Stimulated activated CD4-positive, alpha-beta T cell treated with anti-CD3 and anti-CD28 coated beads, Interleukin-1b, Interleukin-23, amount 100 ng/mL, for 1 hour (primary cell): ENCODE data around the gene BIN1.
A peak's percentile ranks its signal among the peaks of the same experiment; 100 is the strongest.

Experiments
- DNase-seq, 2 donors: peaks; one replicate each; pipeline ENCODE4 v3.0.0-alpha.2; 2020; ENCODE audit warnings: low read depth in 2 of 2

The BIN1 gene

GRCh38 chr2:127078028-127078427, 28.9 kb downstream of the BIN1 start:
- DNase-seq, result no peak

GRCh38 chr2:127076924-127077323, 30.0 kb downstream of the BIN1 start:
- no peak for DNase-seq

DNA sequence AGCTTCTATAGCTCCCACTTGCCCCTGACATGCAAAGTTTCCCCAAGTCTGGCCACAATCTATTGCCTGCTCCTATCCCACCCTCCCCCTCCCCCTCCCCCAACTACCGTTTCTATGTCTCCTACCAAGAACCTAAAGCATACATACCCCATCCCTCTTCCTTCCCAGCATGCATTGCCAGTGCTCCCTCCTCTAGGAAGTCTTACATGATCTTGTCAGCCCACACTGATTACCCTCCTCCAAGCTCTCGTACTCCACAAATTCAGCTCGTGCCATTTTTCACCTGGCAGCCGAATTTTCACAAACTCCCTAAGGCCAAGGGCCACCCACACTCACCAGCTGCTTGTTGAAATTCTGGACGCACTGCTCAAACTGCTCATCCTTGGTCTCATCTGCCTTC, 30.7 kb downstream of the BIN1 start:
- no peak for DNase-seq

- DNase-seq, result no peak
Observed at GRCh38 chr2:127075821-127076220, 31.1 kb downstream of the BIN1 start.

DNA sequence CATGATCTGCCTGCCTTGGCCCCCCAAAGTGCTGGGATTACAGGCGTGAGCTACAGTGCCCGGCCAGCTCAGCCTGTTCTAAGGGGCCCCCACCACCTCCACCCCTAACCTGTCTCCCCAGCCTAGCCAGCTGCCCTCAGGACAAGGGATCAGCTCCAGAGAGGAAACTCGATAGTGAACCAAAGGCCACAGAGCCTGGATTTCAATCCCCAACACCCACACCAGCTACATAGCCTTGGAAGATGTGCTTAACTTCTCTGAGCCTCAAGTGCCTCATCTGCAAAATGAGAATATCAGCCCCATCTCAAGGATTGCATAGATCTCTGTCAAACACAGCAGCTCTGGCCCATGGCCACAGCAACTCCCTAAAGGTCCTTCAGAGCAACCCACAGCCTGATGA, 32.0 kb downstream of the BIN1 start:
- no peak for DNase-seq

DNA sequence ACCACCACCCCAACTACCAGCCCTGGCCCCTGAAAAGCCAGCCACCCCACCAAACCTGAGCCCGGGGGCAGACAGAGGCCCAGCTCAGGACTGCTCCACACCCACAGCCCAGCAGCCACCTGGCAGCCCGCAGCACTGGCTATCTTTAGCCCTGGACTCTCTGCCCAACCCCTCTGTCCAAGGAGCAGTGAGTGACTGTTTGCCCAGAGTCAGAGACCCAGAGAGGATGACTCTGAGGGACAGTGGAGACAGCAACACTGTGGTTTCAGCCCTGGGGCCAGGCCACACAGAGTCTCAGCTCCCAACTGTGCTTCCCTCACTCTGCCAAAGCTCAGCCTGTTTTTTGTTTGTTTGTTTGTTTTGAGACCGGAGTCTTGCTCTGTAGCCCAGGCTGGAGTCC, 32.6 kb downstream of the BIN1 start:
- no peak for DNase-seq

GRCh38 chr2:127072970-127073369, 34.0 kb downstream of the BIN1 start:
- no peak for DNase-seq

- no peak for DNase-seq
Observed at GRCh38 chr2:127072396-127072795, 34.6 kb downstream of the BIN1 start.

DNA sequence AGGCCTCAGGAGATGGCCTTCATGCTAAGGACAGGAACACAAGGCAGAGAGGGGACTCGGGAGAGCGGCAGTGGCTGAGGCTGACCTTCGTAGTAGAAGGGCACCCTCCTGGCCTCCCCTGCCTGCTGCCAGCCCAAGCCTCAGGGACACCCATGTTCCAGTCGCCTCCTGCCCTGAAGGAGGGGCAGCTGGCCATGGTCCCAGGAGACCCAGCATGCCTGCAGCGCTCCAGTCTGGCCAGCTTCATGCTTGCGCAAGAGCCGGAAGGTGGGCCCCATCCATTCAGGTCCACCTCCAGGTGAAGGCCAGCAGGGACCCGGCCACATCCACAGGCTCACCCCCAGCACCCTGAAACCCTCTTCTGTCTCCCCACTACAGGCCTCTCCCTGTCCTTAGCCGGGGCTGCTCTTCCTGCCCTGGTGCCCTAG, 35.0 kb downstream of the BIN1 start:
- no peak for DNase-seq

- DNase-seq, result no peak
Observed at GRCh38 chr2:127070221-127070620, 36.7 kb downstream of the BIN1 start.

DNA sequence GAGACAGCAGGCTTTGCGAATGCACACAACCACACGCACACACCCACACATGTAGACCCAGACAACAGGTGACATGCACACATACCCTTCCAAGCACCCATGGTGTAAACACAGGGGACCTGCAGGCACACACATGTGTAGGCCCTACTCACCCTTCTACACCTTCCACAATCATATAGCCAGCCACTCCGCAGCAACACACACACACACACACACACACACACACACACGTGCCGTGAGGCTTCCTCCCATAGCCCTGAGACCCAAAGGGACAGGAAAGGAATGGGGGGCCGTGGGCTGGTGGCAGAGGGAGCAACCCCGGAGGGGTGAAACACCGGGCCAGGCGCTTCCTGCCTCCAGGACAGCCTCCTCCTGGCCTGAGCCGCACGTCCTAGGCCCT, 37.4 kb downstream of the BIN1 start:
- DNase-seq, result no peak

DNA sequence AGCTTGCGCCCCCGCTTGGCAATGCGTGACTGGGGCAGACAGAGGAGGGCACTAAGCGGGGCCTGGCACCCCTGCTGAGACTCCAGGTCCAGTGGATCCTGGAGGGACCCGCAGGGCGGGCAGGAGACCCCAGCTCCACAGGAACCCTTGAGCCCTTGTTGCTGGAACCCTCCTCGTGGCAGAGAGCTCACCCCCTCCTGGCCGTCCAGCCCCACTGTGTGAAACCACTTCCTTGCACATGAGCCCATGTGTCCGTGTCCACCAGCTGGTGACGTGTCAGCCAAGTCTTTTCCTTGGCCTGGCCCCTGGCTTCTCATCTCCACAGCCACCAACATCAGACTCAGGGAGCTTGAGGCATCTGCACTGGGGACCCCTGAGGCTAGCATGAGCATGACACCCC, 38.0 kb downstream of the BIN1 start:
- no peak for DNase-seq

GRCh38 chr2:127068351-127068741, 38.6 kb downstream of the BIN1 start:
- DNase-seq, result no peak

DNA sequence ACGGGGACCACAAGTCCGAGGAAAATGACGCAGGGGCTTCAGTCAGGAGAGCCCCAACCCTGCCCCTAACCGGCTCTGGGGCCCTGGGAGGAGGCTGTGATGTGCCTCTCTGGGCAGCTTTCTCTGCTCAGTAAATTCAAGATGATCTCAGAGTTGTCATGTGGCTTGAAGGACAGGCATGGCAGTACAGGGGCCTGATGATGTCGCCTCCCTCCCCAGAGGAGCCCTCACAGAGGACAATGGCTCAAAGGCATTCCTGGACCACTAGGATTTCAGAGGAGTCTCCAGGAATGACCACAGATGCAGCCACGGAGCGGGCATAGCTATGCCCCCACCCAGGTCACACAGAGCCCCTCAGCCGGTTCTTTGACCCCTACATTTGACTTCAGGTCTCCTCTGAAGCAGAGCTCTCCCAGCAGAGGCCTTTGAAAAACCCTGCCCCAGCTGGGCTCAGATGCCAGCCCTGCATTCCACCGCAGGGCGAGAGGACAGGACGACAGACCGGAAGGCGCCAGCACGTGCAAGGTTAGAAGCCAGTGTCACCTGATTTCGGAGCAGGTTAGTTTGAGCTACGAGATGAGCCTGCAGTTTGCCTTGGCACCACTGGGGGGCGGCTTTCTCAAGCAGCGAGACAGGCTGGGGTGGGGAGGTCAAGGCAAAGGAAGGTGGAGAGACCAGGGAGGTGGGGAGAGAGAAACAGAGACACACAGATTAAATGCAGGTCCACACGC, 39.2 kb downstream of the BIN1 start:
- DNase-seq, result peak in 1 of 2 donors; percentile 46

GRCh38 chr2:127066942-127067341, 40.0 kb downstream of the BIN1 start:
- DNase-seq, result no peak

- DNase-seq, result no peak
Observed at GRCh38 chr2:127065940-127066318, 41.0 kb downstream of the BIN1 start.

GRCh38 chr2:127065299-127065939, 41.5 kb downstream of the BIN1 start:
- no peak for DNase-seq

DNA sequence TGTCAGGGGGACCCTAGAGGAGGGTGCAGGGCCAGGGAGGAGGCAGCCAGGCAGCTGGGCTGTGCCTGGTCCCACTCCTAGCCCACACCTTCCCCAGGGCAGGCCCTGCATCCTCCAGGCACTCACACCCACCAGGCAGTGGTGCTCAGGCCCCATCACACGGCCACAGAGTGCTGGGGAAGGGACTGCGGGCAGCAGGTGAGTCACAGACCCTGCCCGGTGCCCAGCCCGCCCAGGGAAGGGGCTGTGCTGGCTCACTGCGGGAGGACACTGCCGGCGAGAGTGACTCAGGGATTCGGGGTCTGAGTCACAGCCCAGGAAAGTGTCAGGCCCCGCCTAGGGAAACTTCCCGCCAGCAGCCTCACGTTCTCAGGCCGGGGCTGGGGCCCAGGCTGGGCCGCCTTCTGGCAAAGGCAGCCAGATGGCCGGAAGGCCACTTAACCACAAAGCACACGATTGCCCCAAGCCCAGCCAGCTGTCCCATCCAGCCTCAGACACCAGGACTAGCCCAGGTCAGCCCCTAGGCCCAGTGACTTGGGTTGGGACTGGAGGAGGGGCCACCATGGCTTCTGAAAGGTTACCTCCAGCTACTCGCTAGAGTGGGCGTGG, 42.2 kb downstream of the BIN1 start:
- DNase-seq, result no peak

DNA sequence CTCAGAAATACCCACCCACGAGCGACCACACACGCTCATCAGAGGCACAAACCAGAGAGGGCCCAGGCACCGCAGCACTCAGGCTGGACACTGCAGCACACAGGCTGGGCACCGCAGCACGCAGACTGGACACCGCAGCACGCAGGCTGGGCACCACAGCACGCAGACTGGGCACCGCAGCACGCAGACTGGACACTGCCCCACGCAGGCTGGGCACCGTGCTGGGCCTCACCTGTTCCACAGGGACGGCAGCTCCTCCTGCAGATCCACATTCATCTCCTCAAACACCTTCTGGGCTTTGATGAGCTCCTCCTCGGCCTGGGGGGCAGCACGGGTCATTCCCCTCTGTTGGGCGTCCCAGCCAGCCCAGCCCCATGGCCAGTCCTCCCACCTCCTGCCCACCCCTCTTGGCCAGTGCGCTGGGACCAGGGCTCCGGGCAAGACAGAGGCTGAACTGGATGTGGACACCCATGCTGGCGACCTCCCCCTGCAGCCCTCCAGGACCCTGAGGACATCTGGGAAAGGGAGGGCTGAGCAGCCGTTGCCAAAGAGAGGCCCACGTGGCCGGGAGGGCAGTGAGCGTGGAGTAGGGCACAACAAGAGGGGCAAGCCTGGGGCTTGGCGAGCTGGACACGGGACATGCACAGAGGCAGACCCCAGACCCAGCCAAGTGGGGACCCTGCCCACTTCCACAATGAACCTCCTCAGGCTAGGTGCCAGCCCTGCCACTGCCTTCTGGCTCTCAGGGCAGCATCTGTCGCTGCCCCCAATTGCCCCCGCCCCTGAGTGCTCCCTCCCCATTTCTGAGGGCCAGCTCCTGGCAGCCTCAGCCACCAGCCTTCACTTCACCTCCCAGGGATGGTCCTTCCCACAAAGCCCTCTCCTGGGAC, 43.0 kb downstream of the BIN1 start:
- DNase-seq, result no peak

GRCh38 chr2:127061375-127062273, 45.3 kb downstream of the BIN1 start:
- DNase-seq, result no peak

DNA sequence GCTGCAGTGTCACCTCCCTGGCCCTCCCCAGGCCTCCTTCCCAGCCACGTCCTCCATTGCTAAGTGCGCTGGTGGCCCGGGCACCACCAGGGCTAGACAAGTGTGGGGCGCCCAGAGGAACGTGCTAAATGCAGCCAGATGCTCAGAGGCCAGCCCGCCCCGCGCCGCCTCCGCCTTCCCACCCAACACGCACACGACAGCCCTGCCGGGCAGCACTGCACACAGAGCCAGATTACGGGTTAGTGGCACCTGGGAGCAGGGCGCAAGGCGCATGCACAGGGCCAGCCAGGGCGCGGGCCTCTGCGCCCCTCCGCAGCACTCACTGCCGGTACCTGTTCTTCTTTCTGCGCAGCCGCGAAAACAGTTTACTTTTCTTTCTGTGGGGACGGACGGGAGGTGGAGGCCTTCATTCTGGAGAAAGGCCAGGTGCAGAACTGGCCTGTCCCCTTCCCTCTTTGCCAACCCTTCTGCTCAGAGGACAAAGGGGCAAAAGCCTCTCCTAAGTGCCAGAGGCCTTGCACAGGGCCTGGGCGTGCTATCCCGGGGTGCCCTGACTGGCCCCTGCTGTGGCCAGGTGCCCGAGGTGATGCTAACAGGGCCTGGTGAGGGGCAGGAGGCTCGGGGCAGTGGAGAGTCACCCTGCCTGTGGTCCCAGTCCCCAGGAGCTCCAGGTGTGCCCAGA, 46.5 kb downstream of the BIN1 start:
- no peak for DNase-seq
